Measurements from ENCODE around the gene TCP1. TPM values are rescaled to one million over a fixed set of nuclear protein-coding genes. Genes with fewer than 3 reads are reported as not detected.
"Not testable (repeated sequence)": the region's sequence is repeated elsewhere in the genome, so short reads cannot be mapped to it uniquely, and the experiment has no call there.

The TCP1 gene
- total and polyA plus RNA-seq, 9 donors: 176 to 229 (median 207) TPM

DNA sequence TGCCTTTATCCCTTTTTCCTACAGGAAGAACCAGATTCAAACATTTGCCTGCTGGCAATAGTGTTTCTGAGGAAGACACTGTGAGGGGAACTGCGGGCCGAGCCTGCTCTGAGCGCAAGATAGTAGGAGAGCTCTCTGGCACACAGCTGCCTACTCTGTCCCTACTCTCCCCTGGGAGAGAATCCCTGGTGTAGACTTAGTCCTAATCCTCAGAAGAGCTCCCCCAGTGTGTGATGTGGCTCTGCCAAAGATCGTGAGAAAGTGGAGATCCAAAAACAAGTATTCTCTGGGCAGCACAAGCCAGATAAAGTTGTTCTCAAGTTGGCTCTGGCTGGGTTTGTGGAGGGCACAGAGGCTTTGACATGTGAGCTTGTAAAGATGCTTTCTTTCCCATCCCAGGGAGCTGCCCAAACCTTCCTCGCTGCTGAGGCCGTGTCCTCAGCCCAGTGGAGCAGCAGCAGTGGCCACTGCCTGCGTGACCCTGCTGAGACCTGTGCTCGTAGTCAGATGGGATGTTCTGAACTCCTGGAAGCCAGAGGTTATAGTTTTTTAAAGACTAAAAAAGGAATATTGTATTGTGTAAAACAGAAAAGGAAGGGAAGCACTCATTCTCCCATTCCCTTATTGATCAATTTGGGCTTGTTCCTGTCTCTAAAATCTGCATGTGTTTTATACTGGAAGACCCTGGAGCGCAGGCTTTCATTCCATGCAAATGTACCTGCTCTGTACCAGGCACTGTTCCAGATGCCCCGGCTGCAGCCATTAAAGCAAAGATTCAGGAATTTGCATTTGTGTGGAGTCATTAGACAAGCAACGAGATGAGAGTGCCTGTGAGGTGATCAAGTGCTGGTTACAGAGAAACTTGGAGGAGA lies 41.3 kb upstream of the TCP1 start:
- 56% methylated on average over 5 of the region's 11 CpGs for WGBS (ENCODE audit: insufficient coverage)
- H3K27ac ChIP-seq (ENCODE audit: low read length): peak overlapping the region; percentile 13
- no peaks in the 10 kb centered on the region for H3K9me3 ChIP-seq (replicated peaks; ENCODE audit: control insufficient read depth, low read depth, low read length)
- H3K4me1 ChIP-seq (ENCODE audit: control insufficient read depth, insufficient read depth, low read length): peaks cover 47% of the 10 kb centered on the region
- H3K27me3 ChIP-seq (ENCODE audit: control insufficient read depth, insufficient read depth, low read length): no peaks in the 10 kb centered on the region
- no peaks in the 10 kb centered on the region for H3K36me3 ChIP-seq (ENCODE audit: control insufficient read depth, insufficient read depth, low read length)
- no peak for DNase-seq
- no peak overlapping the region for H3K4me3 ChIP-seq (ENCODE audit: low read length)

GRCh38 chr6:159829526-159829925 lies 40.1 kb upstream of the TCP1 start:
- no peaks in the 10 kb centered on the region for H3K36me3 ChIP-seq (ENCODE audit: control insufficient read depth, insufficient read depth, low read length)
- peak; percentile 33 for DNase-seq
- 44% methylated on average over 3 of the region's 4 CpGs for WGBS (ENCODE audit: insufficient coverage)

DNA sequence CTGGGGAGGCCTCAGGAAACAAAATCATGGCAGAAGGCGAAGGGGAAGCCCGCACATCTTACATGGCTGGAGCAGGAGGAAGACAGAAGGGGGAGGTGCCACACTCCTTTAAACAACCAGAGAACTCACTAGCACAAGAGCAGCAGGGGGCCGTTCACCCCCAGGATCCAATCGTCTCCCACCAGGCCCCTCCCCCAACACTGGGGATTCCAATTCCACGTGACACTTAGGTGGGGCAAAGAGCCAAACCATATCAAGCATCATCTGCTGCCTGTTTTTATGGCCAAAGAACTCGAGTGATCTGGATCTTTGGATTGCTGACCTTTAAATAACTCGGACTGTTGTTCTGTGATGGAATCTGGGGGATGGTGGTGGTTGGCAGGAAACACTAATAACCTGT lies 38.7 kb upstream of the TCP1 start:
- Histone ChIP-seq H3K36me3 (ENCODE audit: control insufficient read depth, insufficient read depth, low read length) (no peaks in the 10 kb centered on the region), H3K4me1 (ENCODE audit: control insufficient read depth, insufficient read depth, low read length) (peaks cover 47% of the 10 kb centered on the region), H3K9me3 (replicated peaks; ENCODE audit: control insufficient read depth, low read depth, low read length) (no peaks in the 10 kb centered on the region), H3K27me3 (ENCODE audit: control insufficient read depth, insufficient read depth, low read length) (no peaks in the 10 kb centered on the region), H3K27ac (ENCODE audit: low read length) (peak overlapping the region; percentile 59), H3K4me3 (ENCODE audit: low read length) (no peak overlapping the region)
- peak; percentile 62 for DNase-seq
- WGBS (ENCODE audit: insufficient coverage): 18% methylated on average over 3 of the region's 7 CpGs

More at GRCh38 chr6:159829526-159829925, 40.1 kb upstream of the TCP1 start:
- Histone ChIP-seq H3K27me3 (ENCODE audit: control insufficient read depth, insufficient read depth, low read length) (no peaks in the 10 kb centered on the region), H3K4me3 (ENCODE audit: low read length) (no peak overlapping the region), H3K4me1 (ENCODE audit: control insufficient read depth, insufficient read depth, low read length) (peaks cover 47% of the 10 kb centered on the region), H3K9me3 (replicated peaks; ENCODE audit: control insufficient read depth, low read depth, low read length) (no peaks in the 10 kb centered on the region), H3K27ac (ENCODE audit: low read length) (peak overlapping the region; percentile 74)

GRCh38 chr6:159826968-159827647 lies 37.7 kb upstream of the TCP1 start:
- peak overlapping the region; percentile 59 for H3K27ac ChIP-seq (ENCODE audit: low read length)
- WGBS (ENCODE audit: insufficient coverage): 70% methylated on average over 10 of the region's 16 CpGs

DNA sequence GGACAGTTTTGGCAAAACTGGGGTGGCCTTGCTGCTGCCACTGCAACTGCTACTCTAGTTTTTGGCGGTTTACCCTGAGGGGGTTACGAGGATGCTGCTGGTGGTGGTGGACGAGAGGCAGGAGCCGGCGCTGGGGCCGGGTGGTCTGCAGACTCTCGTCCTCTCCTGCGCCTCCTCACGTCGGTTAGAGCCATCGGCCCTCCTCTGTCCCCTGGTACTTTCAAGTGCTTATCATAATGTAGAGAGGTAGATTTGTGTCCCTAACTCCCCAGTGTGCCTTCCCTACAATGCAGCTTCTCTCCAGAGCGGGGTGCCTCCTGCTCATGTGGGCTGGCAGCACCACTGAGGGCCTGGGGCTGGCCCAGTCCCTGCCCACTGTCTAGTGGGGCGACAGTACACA lies 36.6 kb upstream of the TCP1 start:
- Histone ChIP-seq H3K9me3 (replicated peaks; ENCODE audit: control insufficient read depth, low read depth, low read length) (no peaks in the 10 kb centered on the region), H3K27me3 (ENCODE audit: control insufficient read depth, insufficient read depth, low read length) (no peaks in the 10 kb centered on the region), H3K27ac (ENCODE audit: low read length) (no peak overlapping the region), H3K4me1 (ENCODE audit: control insufficient read depth, insufficient read depth, low read length) (peaks cover 41% of the 10 kb centered on the region), H3K4me3 (ENCODE audit: low read length) (no peak overlapping the region), H3K36me3 (ENCODE audit: control insufficient read depth, insufficient read depth, low read length) (no peaks in the 10 kb centered on the region)
- no peak for DNase-seq
- 89% methylated on average over 7 of the region's 13 CpGs for WGBS (ENCODE audit: insufficient coverage)

More at GRCh38 chr6:159826968-159827647, 37.7 kb upstream of the TCP1 start:
- no peaks in the 10 kb centered on the region for H3K9me3 ChIP-seq (replicated peaks; ENCODE audit: control insufficient read depth, low read depth, low read length)
- H3K27me3 ChIP-seq (ENCODE audit: control insufficient read depth, insufficient read depth, low read length): no peaks in the 10 kb centered on the region
- H3K36me3 ChIP-seq (ENCODE audit: control insufficient read depth, insufficient read depth, low read length): no peaks in the 10 kb centered on the region
- DNase-seq: peak; percentile 69
- H3K4me1 ChIP-seq (ENCODE audit: control insufficient read depth, insufficient read depth, low read length): peaks cover 47% of the 10 kb centered on the region
- H3K4me3 ChIP-seq (ENCODE audit: low read length): no peak overlapping the region

- not testable (repeated sequence) for H3K36me3 ChIP-seq (ENCODE audit: control insufficient read depth, insufficient read depth, low read length); H3K27ac ChIP-seq (ENCODE audit: low read length); H3K27me3 ChIP-seq (ENCODE audit: control insufficient read depth, insufficient read depth, low read length); H3K9me3 ChIP-seq (replicated peaks; ENCODE audit: control insufficient read depth, low read depth, low read length); H3K4me3 ChIP-seq (ENCODE audit: low read length); DNase-seq
- WGBS (ENCODE audit: insufficient coverage): 89% methylated on average over 1 of the region's 9 CpGs
- peaks cover 30% of the 10 kb centered on the region for H3K4me1 ChIP-seq (ENCODE audit: control insufficient read depth, insufficient read depth, low read length)
Observed at GRCh38 chr6:159824690-159825089, 35.3 kb upstream of the TCP1 start.

GRCh38 chr6:159823953-159824352 lies 34.6 kb upstream of the TCP1 start:
- no peak overlapping the region for H3K4me3 ChIP-seq (ENCODE audit: low read length)
- no peaks in the 10 kb centered on the region for H3K9me3 ChIP-seq (replicated peaks; ENCODE audit: control insufficient read depth, low read depth, low read length)
- no peaks in the 10 kb centered on the region for H3K36me3 ChIP-seq (ENCODE audit: control insufficient read depth, insufficient read depth, low read length)
- no peak for DNase-seq
- no CpG with 5 or more reads among the region's 3 CpGs for WGBS (ENCODE audit: insufficient coverage)
- peaks cover 27% of the 10 kb centered on the region for H3K4me1 ChIP-seq (ENCODE audit: control insufficient read depth, insufficient read depth, low read length)
- no peak overlapping the region for H3K27ac ChIP-seq (ENCODE audit: low read length)
- H3K27me3 ChIP-seq (ENCODE audit: control insufficient read depth, insufficient read depth, low read length): no peaks in the 10 kb centered on the region

DNA sequence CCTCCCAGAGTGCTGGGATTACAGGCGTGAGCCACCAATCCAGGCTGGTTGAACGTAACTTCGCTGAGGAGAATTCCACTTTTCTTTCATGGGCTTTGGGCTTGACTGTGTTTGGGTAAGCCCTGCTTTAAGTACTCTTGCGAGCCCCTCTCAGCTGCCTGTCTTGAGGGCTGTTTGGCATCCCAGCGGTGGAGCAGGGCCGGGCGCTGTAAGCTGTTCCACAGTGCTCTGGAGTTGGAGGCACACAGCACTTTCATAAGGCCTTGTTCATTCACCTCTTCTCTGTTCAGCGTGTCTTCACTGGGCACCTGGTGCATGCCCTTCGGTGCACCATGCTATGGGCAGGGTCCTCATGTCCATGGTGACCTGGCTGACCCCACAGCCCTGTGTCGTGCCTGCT lies 32.3 kb upstream of the TCP1 start:
- no peak for DNase-seq
- Histone ChIP-seq H3K4me1 (ENCODE audit: control insufficient read depth, insufficient read depth, low read length) (peaks cover 10% of the 10 kb centered on the region), H3K4me3 (ENCODE audit: low read length) (no peak overlapping the region), H3K27ac (ENCODE audit: low read length) (no peak overlapping the region), H3K9me3 (replicated peaks; ENCODE audit: control insufficient read depth, low read depth, low read length) (no peaks in the 10 kb centered on the region), H3K36me3 (ENCODE audit: control insufficient read depth, insufficient read depth, low read length) (peaks cover 4% of the 10 kb centered on the region), H3K27me3 (ENCODE audit: control insufficient read depth, insufficient read depth, low read length) (no peaks in the 10 kb centered on the region)
- 87% methylated on average over 10 of the region's 10 CpGs for WGBS (ENCODE audit: insufficient coverage)

GRCh38 chr6:159821122-159821521 lies 31.7 kb upstream of the TCP1 start:
- Histone ChIP-seq H3K4me1 (ENCODE audit: control insufficient read depth, insufficient read depth, low read length) (peaks cover 4% of the 10 kb centered on the region), H3K27me3 (ENCODE audit: control insufficient read depth, insufficient read depth, low read length) (no peaks in the 10 kb centered on the region), H3K27ac (ENCODE audit: low read length) (no peak overlapping the region), H3K36me3 (ENCODE audit: control insufficient read depth, insufficient read depth, low read length) (peaks cover 4% of the 10 kb centered on the region), H3K4me3 (ENCODE audit: low read length) (no peak overlapping the region), H3K9me3 (replicated peaks; ENCODE audit: control insufficient read depth, low read depth, low read length) (no peaks in the 10 kb centered on the region)
- DNase-seq: no peak
- WGBS (ENCODE audit: insufficient coverage): 85% methylated on average over 7 of the region's 11 CpGs

DNA sequence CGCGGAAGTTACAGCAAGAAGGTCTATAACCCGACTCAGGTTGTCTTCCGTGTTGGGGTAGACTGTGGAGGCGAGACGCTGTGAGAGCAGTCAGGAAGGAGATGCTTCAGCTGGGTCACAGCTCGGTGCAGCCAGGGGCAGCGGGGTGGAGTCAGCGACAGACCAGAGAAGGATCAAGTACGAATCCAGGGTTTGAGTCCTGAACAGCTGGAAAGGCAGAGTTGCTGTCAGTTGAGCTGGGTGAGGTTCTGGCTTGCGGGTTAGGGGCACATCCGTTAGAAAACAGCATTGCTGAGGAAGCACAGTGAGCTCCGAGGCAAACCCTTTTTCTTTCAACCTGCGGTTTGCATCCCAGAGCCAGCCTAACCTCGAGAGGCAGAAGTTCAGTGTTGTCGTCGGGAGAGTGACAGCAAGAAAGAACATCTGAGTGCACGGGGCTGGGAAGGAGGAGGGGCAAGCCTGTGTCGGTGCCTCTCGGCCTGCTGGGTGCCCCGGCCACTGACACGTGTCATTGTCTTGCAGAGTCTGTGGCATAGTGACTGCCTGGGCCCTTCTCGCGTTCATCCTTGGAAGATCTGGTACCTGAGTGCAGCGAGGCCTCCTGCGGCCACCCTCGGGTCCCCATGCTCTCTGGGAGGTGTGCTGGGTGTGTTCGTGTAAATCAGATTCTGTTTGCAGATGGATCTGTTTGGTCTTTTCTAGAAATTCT lies 30.7 kb upstream of the TCP1 start:
- 50% methylated on average over 27 of the region's 28 CpGs for WGBS (ENCODE audit: insufficient coverage)
- Histone ChIP-seq H3K36me3 (ENCODE audit: control insufficient read depth, insufficient read depth, low read length) (peaks cover 4% of the 10 kb centered on the region), H3K4me1 (ENCODE audit: control insufficient read depth, insufficient read depth, low read length) (peaks cover 2% of the 10 kb centered on the region), H3K9me3 (replicated peaks; ENCODE audit: control insufficient read depth, low read depth, low read length) (no peaks in the 10 kb centered on the region), H3K4me3 (ENCODE audit: low read length) (no peak overlapping the region), H3K27ac (ENCODE audit: low read length) (no peak overlapping the region), H3K27me3 (ENCODE audit: control insufficient read depth, insufficient read depth, low read length) (no peaks in the 10 kb centered on the region)
- no peak for DNase-seq
